Measurements from ENCODE around the gene MYH2. TPM values are rescaled to one million over a fixed set of nuclear protein-coding genes. Genes with fewer than 3 reads are reported as not detected.

MYH2 gene
- total and polyA plus RNA-seq, 2 of the 13 experiments (the other 11 are each of a cell fraction or from before 2014, with no cell fraction given), result not detected

- no peaks in the 10 kb centered on the region for H3K36me3 ChIP-seq (replicated peaks in 1 of 2; ENCODE audit: control insufficient read depth in 1 of 2, insufficient read depth in 2 of 2, low read length in 2 of 2)
- DNase-seq (ENCODE audit: low spot score) (no peak), FAIRE-seq (no peak), ATAC-seq (no peak)
- no peaks in the 10 kb centered on the region for H3K79me2 ChIP-seq (ENCODE audit: insufficient read depth, low read length)
- CTCF ChIA-PET (ENCODE audit: low intra/inter-chr PET ratio, low total read pairs), result no interaction called here
- in situ Hi-C loops (cut with HindIII; ENCODE audit: extremely low pct_ligation_motif_present, low pct_unique_long_range_greater_than_20kb) (no loop called here), intact Hi-C loops (cut with micrococcal nuclease; ENCODE audit: unreplicated experiment) (no loop called here)
- H3K4me1 ChIP-seq (ENCODE audit: insufficient read depth, low read length), result no peaks in the 10 kb centered on the region
- no peaks in the 10 kb centered on the region for H4K20me1 ChIP-seq (ENCODE audit: insufficient read depth, low read length)
- POLR2A ChIA-PET, result no interaction called here
- H3K9ac ChIP-seq (ENCODE audit: insufficient read depth, low read depth, low read length), result no peak overlapping the region
- H3K4me3 ChIP-seq (replicated peaks in 1 of 3; ENCODE audit: insufficient read depth in 1 of 3, low read depth in 2 of 3, low read length in 3 of 3), result no peak overlapping the region
- WGBS (ENCODE audit: low lambda C conversion rate), result 20% methylated on average over 6 of the region's 6 CpGs
- no peak overlapping the region for H3K27ac ChIP-seq (ENCODE audit: extremely low read length, insufficient read depth, low read length)
- no peaks in the 10 kb centered on the region; a peak in 2 of 5 replicates for H3K27me3 ChIP-seq (ENCODE audit: control insufficient read depth in 1 of 2, insufficient read depth in 2 of 2, low read length in 2 of 2)
- BruUV-seq (replicated peaks), result no TSS peak
- H3K4me2 ChIP-seq (ENCODE audit: low read depth, low read length), result no peak overlapping the region
- no peak overlapping the region for H2AFZ ChIP-seq (ENCODE audit: low read length)
- no peaks in the 10 kb centered on the region for H3K9me3 ChIP-seq (ENCODE audit: low read length)
- TF ChIP-seq ZBTB46 (CRISPR knock-in tag; IDR thresholded peaks at IDR 0.05; ENCODE audit: borderline replicate concordance) (no peak), BCLAF1 (IDR thresholded peaks at IDR 0.05) (no peak), SALL2 (CRISPR knock-in tag; IDR thresholded peaks at IDR 0.05) (no peak), REXO4 (CRISPR knock-in tag; IDR thresholded peaks at IDR 0.05; ENCODE audit: borderline replicate concordance) (no peak), SOX13 (IDR thresholded peaks at IDR 0.05) (no peak), SOX13 (CRISPR knock-in tag; conservative IDR thresholded peaks at IDR 0.05 in 1 of 2, IDR thresholded peaks at IDR 0.05 in 1 of 2) (no peak), FOSL2 (CRISPR knock-in tag; IDR thresholded peaks at IDR 0.05) (no peak), KMT2B (CRISPR knock-in tag; IDR thresholded peaks at IDR 0.05) (no peak), ZNF883 (CRISPR knock-in tag; IDR thresholded peaks at IDR 0.05; ENCODE audit: not compliant biosample characterization) (no peak), POLR2AphosphoS5 (IDR thresholded peaks at IDR 0.05; ENCODE audit: low read depth, low read length) (no peak), ZSCAN20 (CRISPR knock-in tag; IDR thresholded peaks at IDR 0.05; ENCODE audit: borderline replicate concordance) (no peak)
These were observed 8.6 kb upstream of the MYH2 start for GRCh38 chr17:10558049-10558448.

All from HepG2 (cell line).